Endothelial cell of umbilical vein (primary cell): ENCODE data around the gene PSAP. TPM values are rescaled to one million over a fixed set of nuclear protein-coding genes. Genes with fewer than 3 reads are reported as not detected.
A peak's percentile ranks its signal among the peaks of the same experiment; 100 is the strongest.

Experiments used
- BruUV-seq: library from RNA; stranded (reverse); fragments of 400-500 nt; replicated peaks from 2 replicates; lab custom pipeline; 2021; lab: Mats Ljungman, UMichigan
- CTCF ChIA-PET: fragments of 300-600, 350-600 bp; sonication (Branson Sonifier 250); formaldehyde crosslinking; loops from one replicate; lab custom pipeline; 2021; ENCODE audit warnings: antibody characterized with exemption, inconsistent platforms; lab: Charles Lee
- POLR2A ChIA-PET: fragments of 300-600, 350-600 bp; sonication (Branson Sonifier 250); formaldehyde crosslinking; loops from one replicate; lab custom pipeline; 2021; ENCODE audit warnings: antibody characterized with exemption, inconsistent platforms; lab: Charles Lee
- DNase-seq: peaks from one replicate; pipeline ENCODE4 v3.0.0-alpha.2; 2011; ENCODE audit warnings: low read depth, low spot score
- FAIRE-seq: peaks from 2 replicates; lab custom pipeline; 2011; peaks lifted over from hg19 to GRCh38; lab: Jason Lieb, UNC
- H2AFZ ChIP-seq: 2 replicates; pipeline ENCODE4 v1.6.0; 2012; ENCODE audit warnings: low read depth, low read length, control low read depth, inconsistent platforms
- H3K27ac ChIP-seq: 2 replicates; pipeline ENCODE4 v1.5.1; 2011; ENCODE audit warnings: low read depth, mild to moderate bottlenecking, control low read depth, low read length, moderate library complexity; ENCODE audit not compliant: insufficient read depth
- H3K27me3 ChIP-seq, 2 experiments: 2 replicates each; pipeline versions ENCODE4 v1.6.0 to v1.6.1; 2011; ENCODE audit warnings: low read length in 2 of 2, mixed read lengths in 1 of 2; ENCODE audit not compliant: control insufficient read depth in 2 of 2, insufficient read depth in 2 of 2
- H3K36me3 ChIP-seq, 2 experiments: 2 replicates in 1 of 2; 3 replicates in 1 of 2; pipeline ENCODE4 v1.5.1; 2011; ENCODE audit warnings: low read length in 2 of 2, mild to moderate bottlenecking in 1 of 2, moderate library complexity in 1 of 2; ENCODE audit not compliant: control insufficient read depth in 2 of 2, insufficient read depth in 2 of 2; ENCODE audit errors: extremely low read depth in 1 of 2
- H3K4me1 ChIP-seq: 3 replicates; pipeline ENCODE4 v1.5.1; 2011; ENCODE audit warnings: mild to moderate bottlenecking, low read length; ENCODE audit not compliant: control insufficient read depth, insufficient read depth; ENCODE audit errors: extremely low read depth
- H3K4me2 ChIP-seq: 2 replicates; pipeline ENCODE4 v1.6.1; 2011; ENCODE audit warnings: low read length, control low read depth, mixed read lengths; ENCODE audit not compliant: insufficient read depth
- H3K4me3 ChIP-seq, 3 experiments: fragments of 200-600 bp in 1 of 3; sonication (generic), shearing (Covaris generic) in 1 of 3; replicated peaks in 1 of 3; 2 replicates each; pipeline ENCODE4 v1.5.1; 2011 to 2016; ENCODE audit warnings: control low read depth in 3 of 3, low read length in 3 of 3, mild to moderate bottlenecking in 2 of 3, inconsistent platforms in 1 of 3, low read depth in 1 of 3, moderate library complexity in 1 of 3; ENCODE audit not compliant: insufficient read depth in 1 of 3
- H3K79me2 ChIP-seq: 2 replicates; pipeline ENCODE4 v1.6.0; 2012; ENCODE audit warnings: low read length, inconsistent platforms; ENCODE audit not compliant: control insufficient read depth, insufficient read depth
- H3K9ac ChIP-seq: replicated peaks from 2 replicates; pipeline ENCODE3; 2011; ENCODE audit warnings: low read length, control low read depth; ENCODE audit not compliant: insufficient read depth; ENCODE audit errors: extremely low read depth
- H3K9me1 ChIP-seq: replicated peaks from 3 replicates; pipeline ENCODE4 v1.6.0; 2011; ENCODE audit warnings: mild to moderate bottlenecking, low read length; ENCODE audit not compliant: control insufficient read depth, insufficient read depth; ENCODE audit errors: extremely low read depth
- H3K9me3 ChIP-seq: replicated peaks from 2 replicates; pipeline ENCODE4 v1.5.1; 2012; ENCODE audit warnings: low read length, inconsistent platforms; ENCODE audit not compliant: control insufficient read depth, insufficient read depth
- H4K20me1 ChIP-seq: replicated peaks from 2 replicates; pipeline ENCODE3; 2011; ENCODE audit warnings: mild to moderate bottlenecking, low read length; ENCODE audit not compliant: control insufficient read depth, insufficient read depth; ENCODE audit errors: extremely low read depth
- CTCF ChIP-seq, 2 donors: IDR thresholded peaks; 1 replicate in 1 of 2; 2 replicates in 1 of 2; pipeline ENCODE4 v1.5.1; 2011; ENCODE audit warnings: low read length in 2 of 2, mild to moderate bottlenecking in 2 of 2, moderate library complexity in 2 of 2, control low read depth in 1 of 2, inconsistent platforms in 1 of 2, low read depth in 1 of 2; ENCODE audit not compliant: insufficient read depth in 1 of 2; ENCODE audit errors: extremely low read depth in 1 of 2
- FOS ChIP-seq: IDR thresholded peaks from 2 replicates; pipeline ENCODE4 v1.6.1; 2011; ENCODE audit warnings: mild to moderate bottlenecking, low read length, moderate library complexity, borderline replicate concordance; ENCODE audit not compliant: insufficient read depth
- GATA2 ChIP-seq: IDR thresholded peaks from 2 replicates; pipeline ENCODE4 v1.7.0; 2011; ENCODE audit warnings: low read depth, mild to moderate bottlenecking, moderate library complexity, mixed read lengths, low read length; ENCODE audit not compliant: insufficient read length, insufficient read depth
- MYC ChIP-seq: IDR thresholded peaks from one replicate; pipeline ENCODE4 v1.6.1; 2011; ENCODE audit warnings: mild to moderate bottlenecking, low read depth, low read length
- dilution Hi-C: fragments of 300-500 bp; cut with MboI; formaldehyde crosslinking; loops from one replicate; pipeline ENCODE4 v1.15.0; 2019; ENCODE audit warnings: low sequenced_read_pairs; ENCODE audit not compliant: extremely low pct_ligation_motif_present
- intact Hi-C: fragments of 100-400 bp; cut with micrococcal nuclease; formaldehyde crosslinking; loops from one replicate; pipeline ENCODE4 v1.10.0; 2022
- polyA plus RNA-seq, 4 experiments: library from polyadenylated mRNA; depleted of rRNA in 3 of 4; stranded (reverse) in 3 of 4; unstranded in 1 of 4; fragments of >200 nt; gene quantifications; 2 replicates each; pipeline versions ENCODE4 v1.2.1 to v1.2.3, GENCODE V29; 2011 to 2012; ENCODE audit warnings: missing spikeins in 1 of 4
- total RNA-seq: library from RNA; stranded (reverse); gene quantifications from 2 replicates; pipeline ENCODE4 v1.2.3, GENCODE V29; 2021
- TF ChIP-seq, protein P1 (sequence below): IDR thresholded peaks from 2 replicates; pipeline ENCODE4 v1.6.1; 2011; ENCODE audit not compliant: insufficient read depth, insufficient read length

The PSAP gene
- total and polyA plus RNA-seq, 2 donors (not counting 3 experiments of a cell fraction or from before 2014, with no cell fraction given) = 644 to 1,476 TPM

DNA sequence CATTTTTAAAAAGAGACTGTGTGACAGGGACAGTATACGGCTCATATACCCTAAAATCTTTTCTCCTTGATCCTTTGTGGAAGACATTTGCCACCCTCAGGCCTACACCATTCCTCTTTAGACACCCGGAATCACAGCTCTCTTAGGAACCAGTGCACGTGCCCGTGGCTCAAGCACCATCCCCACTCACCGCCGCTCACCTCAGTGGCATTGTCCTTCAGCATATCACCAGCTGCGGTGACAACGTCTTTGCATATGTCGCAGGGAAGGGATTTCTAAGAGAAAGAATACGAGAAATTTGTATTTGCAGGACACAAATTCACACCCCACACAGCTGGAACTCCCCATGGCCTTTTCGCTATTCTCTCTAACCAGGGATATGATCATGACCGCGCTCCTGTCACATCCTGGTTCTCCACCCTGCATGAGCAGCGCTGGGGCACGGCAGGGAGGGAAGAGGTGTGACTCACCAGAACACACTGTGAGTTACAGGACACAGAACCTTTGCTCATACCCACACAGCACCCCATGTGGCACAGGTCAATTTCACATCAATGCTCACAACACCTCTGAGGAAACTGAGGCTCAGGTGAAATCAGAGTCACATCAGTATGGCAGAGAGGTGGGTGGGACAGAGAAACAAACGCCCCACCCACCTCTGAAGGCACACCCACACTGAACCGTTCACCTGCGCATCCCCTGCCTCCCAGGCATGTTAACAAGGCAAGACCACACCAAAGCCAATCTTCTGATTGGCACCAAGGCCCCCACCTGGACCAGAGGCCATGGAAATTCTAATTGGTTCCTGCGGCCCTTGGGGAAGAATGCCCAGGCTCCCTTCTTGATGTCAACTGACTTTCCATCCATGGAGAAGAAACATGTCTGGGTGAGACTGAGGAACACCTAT is 19.2 kb downstream of the PSAP start:
- Histone ChIP-seq H3K9me3 (no peaks in the 10 kb centered on the region), H4K20me1 (peaks cover 1% of the 10 kb centered on the region), H3K4me1 (peaks cover 19% of the 10 kb centered on the region), H3K79me2 (peaks cover 43% of the 10 kb centered on the region), H3K36me3 (peaks cover 22 to 45% of the 10 kb centered on the region in 2 experiments), H3K9ac (no peak overlapping the region), H2AFZ (no peak overlapping the region), H3K4me3 (no peak overlapping the region), H3K4me2 (no peak overlapping the region), H3K27me3 (no peaks in the 10 kb centered on the region), H3K27ac (no peak overlapping the region), H3K9me1 (no peaks in the 10 kb centered on the region)
- intact Hi-C loops (no loop called here), dilution Hi-C loops (no loop called here)
- FAIRE-seq (peak; percentile 43), DNase-seq (no peak)
- no TSS peak for BruUV-seq
- TF ChIP-seq FOS (peak; percentile 67), MYC (no peak), GATA2 (no peak), CTCF (IDR thresholded peaks at IDR 0.05; ENCODE audit: extremely low read depth in 1 of 2, insufficient read depth in 1 of 2, low read depth in 1 of 2, low read length in 2 of 2) (no peak)
- TF ChIP-seq, protein P1, sequence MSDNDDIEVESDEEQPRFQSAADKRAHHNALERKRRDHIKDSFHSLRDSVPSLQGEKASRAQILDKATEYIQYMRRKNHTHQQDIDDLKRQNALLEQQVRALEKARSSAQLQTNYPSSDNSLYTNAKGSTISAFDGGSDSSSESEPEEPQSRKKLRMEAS = no peak
- CTCF ChIA-PET = interaction anchor here (2.0 kb wide), 1 partner anchor 65 kb away, joined by 11 read pairs; no protein-coding TSS in a partner anchor
- POLR2A ChIA-PET = no interaction called here
